Stimulated activated CD4-positive, alpha-beta T cell treated with anti-CD3 and anti-CD28 coated beads, Interleukin-4, amount 100 ng/mL, for 1 hour (primary cell): Measurements from ENCODE around the gene PICK1.
"Not testable (repeated sequence)": the region's sequence is repeated elsewhere in the genome, so short reads cannot be mapped to it uniquely, and the experiment has no call there.

Experiments
- DNase-seq: peaks from one replicate; pipeline ENCODE4 v3.0.0-alpha.2; 2020

Gene PICK1

GRCh38 chr22:38031491-38031890, 25.7 kb upstream of the PICK1 start:
- no peak for DNase-seq

GRCh38 chr22:38032681-38033521, 24.3 kb upstream of the PICK1 start:
- DNase-seq = no peak

GRCh38 chr22:38033522-38034277, 23.5 kb upstream of the PICK1 start:
- DNase-seq = no peak

DNA sequence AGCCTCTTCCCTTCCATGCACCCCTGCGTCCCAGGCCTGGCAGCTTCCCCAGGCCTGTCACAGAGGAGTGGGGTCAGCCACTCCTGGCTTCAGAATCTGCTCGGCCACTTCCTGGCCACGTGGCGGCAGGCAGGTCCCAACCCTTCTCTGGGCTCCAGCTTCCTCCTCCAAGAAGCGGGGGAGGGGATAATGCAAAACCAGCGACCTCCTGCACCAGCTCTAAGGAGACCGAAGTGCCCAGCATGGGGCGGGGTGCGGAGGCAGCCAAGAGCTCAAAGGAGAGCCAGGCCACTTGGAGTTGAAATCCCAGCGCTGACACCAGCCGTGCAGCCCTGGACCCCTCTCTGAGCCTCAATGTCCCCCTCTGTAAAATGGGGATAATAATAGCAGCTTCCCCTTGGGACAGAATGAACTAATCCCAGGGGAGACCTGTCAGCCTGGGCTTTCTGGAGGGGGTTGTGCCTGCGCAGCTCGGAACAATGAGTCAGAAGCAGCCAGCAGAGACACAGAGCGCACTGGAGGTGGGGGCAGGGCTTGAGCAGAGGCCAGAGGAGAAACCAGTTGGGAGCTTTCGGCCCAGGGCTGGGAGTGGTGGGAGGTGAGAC, 22.8 kb upstream of the PICK1 start:
- no peak for DNase-seq

DNA sequence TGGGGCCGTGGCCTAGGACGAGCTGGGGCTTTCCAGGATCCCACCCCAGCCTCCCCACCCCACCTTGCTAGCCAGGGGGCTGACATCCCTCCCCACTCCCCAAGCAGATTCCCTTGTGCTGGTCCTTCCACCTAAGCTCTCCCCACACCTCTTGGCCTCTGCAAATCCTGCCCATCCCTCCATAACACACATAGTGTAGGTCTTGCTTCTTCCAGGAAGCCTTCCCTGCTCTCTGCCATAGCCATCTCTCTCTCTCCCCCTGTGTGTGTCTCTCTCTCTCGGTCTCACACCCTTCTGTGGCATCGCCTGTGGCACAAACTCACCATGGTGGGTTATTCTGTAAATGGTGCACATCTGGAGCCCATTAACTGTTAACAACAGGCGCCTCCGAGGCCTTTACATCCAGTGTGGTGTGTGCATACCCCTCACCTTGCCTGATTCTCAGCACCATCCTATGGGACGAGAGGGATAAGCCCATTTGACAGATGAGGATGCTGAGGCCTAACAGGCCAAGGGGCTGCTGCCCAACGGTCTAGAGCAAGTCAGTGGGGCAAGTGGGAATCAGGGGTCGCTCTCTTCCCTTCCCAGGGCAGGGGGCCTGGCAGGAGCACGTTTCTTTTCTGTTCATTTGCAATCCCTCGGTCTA, 22.2 kb upstream of the PICK1 start:
- no peak for DNase-seq

- no peak for DNase-seq
Measured at GRCh38 chr22:38035530-38035885, 21.7 kb upstream of the PICK1 start.

DNA sequence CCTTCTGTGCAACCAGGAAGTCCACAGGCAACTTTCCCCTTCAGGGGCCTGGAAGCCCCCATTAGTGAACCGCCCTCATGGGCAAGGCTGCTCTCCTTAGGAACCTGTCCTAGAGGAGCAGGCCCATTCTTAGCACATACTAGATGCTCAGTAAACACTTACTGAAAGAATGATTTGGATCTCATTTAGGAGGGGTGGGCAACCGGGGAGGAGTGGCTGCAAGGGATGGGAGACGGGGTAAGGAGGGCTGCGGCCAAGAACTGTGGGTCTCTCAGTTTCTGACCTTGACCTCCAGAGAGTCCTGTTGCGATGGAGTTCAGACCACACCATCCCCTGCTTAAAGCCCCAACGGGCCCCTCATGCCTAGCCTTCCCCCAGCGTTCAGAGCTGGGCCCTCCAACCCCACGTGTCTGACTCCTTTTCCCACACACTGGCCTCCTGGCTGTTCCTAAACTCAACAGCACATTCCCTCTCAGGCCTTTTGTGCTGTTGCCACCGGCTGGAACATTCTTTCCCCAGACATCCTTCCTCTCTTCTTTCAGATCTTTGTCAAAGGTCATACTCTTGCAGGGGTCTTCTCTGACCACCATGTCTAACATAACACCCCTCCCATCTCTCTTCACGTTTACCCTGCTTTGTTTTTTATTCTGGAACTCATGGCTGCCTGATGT, 20.7 kb upstream of the PICK1 start:
- no peak for DNase-seq

GRCh38 chr22:38037367-38038150, 19.6 kb upstream of the PICK1 start:
- DNase-seq = not testable (repeated sequence)

- no peak for DNase-seq
Measured at GRCh38 chr22:38038426-38038825, 18.8 kb upstream of the PICK1 start.

DNA sequence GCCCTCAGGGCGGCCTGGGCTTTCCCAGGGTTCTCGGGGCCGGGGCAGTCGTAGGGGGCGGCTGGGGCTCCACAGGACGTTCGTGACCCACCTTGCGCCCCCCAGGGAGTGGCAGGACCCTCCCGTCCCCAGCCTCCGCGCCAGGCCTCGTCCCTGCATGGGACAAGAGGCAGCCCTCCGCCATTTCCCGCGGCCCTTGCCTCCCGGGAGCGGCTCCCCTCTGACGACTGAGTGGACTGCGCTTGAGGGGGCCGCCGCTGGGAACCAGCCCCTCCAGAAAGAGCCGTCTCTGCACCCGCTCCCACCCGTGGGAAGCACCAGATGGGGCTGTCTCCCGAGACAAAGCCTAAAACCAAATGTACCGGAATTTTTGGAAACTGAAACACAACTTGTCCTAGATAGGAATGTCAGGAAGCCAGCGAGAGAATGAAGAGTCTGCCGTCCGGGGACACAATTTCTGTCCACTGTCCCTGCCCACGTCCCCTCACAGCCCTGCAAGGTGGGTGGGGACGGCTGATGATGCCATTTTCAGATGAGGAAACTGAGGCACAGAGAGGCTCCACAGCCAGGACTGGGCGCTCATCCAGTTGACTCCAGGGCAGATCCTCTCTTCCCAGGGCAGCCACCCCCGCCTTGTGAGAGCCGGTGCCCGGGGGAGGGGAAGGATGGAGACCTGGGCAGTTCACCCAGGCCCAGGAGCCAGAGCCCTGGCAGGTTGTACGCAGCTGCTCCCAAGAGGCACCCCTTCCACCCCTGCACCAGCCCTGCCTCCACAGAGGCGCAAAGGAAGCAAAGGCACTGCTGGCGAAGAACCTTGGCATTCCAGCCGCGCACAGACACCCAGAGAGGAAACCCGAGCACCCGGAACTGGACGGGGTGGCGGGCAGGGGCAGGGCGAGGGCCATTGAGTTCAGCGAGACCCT, 18.1 kb upstream of the PICK1 start:
- DNase-seq = no peak

DNA sequence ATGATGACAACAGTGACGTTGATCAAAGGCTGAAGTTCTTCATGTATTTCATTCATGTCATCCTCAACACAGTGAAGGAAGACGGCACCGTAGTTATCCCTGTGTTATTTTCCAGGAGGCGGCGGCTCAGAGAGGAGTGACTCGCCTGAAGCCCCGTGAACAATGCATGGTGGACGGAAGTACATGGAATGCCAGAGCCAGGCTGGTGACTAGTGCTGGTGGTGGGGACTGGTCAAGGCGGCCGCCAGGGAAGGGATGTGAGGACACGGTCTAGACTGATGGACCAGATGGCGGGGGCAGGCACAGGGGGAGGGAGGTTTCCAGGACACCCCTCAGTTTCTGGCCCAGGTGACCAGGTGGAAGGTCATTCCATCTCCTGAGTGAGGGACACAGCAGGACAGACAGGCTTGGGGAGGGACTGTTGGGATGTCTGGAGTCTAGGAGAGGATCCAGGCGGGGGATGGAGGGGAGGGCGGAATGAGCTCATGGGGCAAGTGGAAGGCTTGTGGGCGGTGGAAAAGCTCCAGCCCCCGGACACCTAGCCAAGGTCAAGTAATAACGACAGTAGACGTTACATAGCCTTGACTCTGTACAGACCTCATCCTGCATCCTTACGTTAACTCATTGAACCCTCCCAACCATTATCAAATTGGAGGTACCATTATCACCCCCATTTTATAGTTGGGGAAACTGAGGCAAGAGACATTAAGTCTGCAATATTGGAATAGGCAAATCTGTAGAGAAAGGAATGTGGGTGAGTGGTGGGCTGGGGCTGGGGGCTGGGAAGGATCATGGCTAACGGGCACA, 16.0 kb upstream of the PICK1 start:
- DNase-seq = no peak

DNA sequence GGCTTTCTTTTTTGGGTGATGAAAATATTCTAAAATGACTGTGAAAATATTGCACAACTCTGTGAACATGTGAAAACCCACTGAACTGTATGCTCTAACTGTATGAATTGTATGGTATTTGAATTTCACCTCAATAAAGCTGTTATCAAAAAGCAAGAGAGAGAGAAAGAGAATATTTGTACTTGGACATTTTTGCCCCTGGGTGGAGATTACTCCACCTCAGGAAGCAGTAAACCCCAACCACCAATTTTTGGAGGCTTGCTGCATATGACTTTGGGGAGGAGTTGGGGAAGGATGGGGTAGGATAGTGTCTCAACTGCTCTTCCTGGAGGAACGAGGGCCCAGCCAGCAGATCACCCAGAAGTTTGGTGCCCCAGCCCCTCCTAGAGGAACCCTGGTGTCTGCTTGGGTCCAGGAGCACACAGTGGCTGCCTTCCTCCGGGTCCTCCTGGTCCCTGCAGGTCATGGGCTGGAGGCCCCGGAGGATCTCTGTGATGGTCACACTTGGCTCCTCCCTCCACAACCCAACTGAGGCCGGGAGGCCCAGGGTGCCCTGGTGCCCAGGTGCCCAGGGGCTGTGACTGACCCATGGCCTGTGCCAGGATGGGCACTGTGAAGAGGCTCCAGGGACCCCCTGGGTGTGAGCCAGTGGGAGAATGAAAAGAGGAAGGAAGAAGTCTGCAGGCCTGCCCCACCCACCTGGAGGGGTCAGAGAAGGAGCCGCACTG, 15.3 kb upstream of the PICK1 start:
- no peak for DNase-seq

- DNase-seq = no peak
Measured at GRCh38 chr22:38042488-38042790, 14.8 kb upstream of the PICK1 start.

GRCh38 chr22:38043151-38044039, 13.8 kb upstream of the PICK1 start:
- no peak for DNase-seq

DNA sequence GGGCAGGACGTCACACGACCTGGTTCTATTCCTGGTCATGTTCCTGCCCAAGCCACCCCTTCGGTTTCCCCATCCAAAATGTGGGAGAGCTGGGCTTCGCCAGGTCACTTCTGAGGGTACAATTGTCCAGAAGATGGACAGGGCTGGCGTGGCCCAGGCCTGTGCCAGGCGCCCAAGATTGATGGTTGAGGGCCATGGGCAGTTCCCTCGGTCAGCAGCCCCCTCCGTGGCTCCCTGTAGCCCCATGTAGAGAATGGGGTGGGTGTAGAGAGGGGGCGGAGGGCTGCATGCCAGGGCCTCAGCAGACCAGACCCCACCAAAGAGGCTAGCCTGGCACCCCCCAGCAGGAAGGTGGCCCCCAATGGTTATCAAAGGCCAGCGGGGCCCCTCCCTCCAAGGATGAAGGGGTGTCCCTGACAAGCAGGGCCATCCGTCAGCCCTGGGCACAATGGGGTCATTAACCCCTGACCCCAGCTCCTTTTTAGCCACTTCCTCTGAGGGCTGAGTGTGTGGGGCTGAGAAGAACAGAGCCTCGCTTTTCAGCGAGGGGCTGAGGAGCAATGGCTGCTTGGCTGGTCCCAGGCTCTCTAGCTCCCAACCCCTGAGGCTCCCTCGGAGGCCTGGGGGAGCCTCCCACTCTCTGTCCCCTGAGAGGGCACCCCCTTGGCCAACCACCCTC, 11.0 kb upstream of the PICK1 start:
- no peak for DNase-seq

DNA sequence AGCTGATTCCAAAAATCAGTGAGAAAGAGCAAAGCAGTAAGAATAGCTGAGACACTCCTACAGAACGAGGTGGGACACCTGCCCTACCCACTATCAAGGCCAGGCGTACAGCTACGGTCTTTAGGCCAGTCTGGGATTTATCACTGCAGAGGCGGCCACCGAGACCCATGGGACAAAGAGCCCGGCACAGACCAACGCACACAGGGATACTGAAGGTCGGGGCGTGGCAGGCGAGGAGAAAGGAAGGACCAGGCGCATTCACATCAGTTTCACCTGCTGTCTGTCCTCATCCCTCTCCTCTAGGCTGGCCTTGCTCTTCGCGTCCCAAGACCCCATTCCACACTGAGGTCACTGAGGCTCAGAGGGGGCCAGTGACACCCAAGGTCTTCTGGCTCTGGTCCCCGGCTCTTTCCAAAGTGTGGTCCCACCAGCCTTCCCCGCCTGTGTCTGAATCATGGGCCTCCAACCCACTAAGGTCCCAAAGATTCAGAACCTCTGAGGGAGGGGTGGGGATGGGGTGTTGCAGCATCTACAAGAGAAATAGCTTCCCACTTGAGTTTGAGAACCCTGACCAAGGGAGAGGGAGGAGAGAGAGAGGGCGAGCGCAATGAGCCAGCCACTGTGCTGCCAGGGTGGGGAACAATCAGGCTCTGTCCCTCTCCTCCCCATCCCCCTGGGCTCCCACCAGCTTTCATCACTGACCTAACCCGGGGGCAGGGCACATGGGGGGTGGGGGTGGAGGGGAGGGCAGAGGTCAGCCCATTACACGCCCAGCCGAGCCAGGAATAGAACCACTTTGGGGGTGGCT, 7.2 kb upstream of the PICK1 start:
- no peak for DNase-seq

- DNase-seq = no peak
Measured at GRCh38 chr22:38050720-38051119, 6.5 kb upstream of the PICK1 start.
